ENCODE data around the gene GLI2.

DNA sequence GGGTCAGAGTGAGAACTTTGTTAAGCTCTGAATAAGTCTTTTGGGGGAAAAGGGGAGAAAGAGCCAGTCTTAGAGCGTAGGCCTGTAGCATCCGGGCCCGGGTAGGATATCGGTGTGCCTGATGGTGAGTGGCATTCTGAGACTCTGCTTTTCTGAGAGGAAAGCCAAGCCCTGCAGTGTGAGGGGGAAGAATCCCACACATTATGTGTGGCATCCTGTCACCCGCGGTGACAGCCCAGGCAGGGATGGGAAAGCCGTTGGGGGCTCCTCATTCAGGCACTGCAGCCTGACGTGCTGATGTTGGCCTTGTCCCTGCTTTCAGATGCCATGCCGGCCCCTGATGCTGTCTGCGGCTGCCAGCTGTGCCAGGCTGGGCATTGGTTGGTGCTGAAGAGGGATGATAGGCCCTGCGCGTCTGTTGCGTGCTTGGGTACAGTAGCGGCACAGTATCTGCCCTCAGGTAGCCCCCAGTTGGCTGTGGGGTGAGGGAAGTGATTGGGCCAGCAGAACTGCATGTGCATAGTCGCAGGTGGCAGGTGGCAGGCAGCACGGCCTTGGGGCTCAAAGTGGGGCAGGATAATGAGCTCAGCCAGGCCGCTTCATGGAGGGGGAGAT lies 37.6 kb downstream of the GLI2 start:
- TF ChIP-seq CTCF (IDR thresholded peaks at IDR 0.05 in 2 of 3, conservative IDR thresholded peaks at IDR 0.05 in 1 of 3; ENCODE audit: borderline replicate concordance in 1 of 3, insufficient read depth in 1 of 3, low read depth in 2 of 3, low read length in 2 of 3): no peak
- no peak for TF ChIP-seq POLR2AphosphoS5 (IDR thresholded peaks at IDR 0.05; ENCODE audit: low read depth, low read length)
- TF ChIP-seq, protein P1, sequence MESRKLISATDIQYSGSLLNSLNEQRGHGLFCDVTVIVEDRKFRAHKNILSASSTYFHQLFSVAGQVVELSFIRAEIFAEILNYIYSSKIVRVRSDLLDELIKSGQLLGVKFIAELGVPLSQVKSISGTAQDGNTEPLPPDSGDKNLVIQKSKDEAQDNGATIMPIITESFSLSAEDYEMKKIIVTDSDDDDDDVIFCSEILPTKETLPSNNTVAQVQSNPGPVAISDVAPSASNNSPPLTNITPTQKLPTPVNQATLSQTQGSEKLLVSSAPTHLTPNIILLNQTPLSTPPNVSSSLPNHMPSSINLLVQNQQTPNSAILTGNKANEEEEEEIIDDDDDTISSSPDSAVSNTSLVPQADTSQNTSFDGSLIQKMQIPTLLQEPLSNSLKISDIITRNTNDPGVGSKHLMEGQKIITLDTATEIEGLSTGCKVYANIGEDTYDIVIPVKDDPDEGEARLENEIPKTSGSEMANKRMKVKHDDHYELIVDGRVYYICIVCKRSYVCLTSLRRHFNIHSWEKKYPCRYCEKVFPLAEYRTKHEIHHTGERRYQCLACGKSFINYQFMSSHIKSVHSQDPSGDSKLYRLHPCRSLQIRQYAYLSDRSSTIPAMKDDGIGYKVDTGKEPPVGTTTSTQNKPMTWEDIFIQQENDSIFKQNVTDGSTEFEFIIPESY (IDR thresholded peaks at IDR 0.05; ENCODE audit: extremely low read depth, insufficient replicate concordance, low read length): no peak
- no peak for TF ChIP-seq RAD21 (IDR thresholded peaks at IDR 0.05; ENCODE audit: low read depth)
- no peak for TF ChIP-seq ZFX (IDR thresholded peaks at IDR 0.05)
- no peak for TF ChIP-seq EZH2 (IDR thresholded peaks at IDR 0.05)
- TF ChIP-seq YY1 (IDR thresholded peaks at IDR 0.05; ENCODE audit: extremely low read depth, insufficient replicate concordance, low read depth, low read length): no peak
- TF ChIP-seq POLR2A (IDR thresholded peaks at IDR 0.05; ENCODE audit: borderline replicate concordance, extremely low read depth, insufficient read depth, insufficient read length): no peak

Data from HCT116 (cell line).